Glutamatergic neuron (in vitro differentiated cells): ENCODE measurements around the gene FLT4. TPM values are rescaled to one million over a fixed set of nuclear protein-coding genes. Genes with fewer than 3 reads are reported as not detected.

Experiments used
- DNase-seq: peaks from one replicate; pipeline ENCODE4 v3.0.0; 2022
- H3K27ac Mint-ChIP-seq: one replicate; pipeline ENCODE4 v1.8.0; 2020; ENCODE audit warnings: mild to moderate bottlenecking, mixed read lengths, inconsistent platforms; ENCODE audit not compliant: unreplicated experiment
- H3K27me3 Mint-ChIP-seq: one replicate; pipeline ENCODE4 v1.8.0; 2020; ENCODE audit warnings: mild to moderate bottlenecking, moderate library complexity, mixed read lengths, inconsistent platforms; ENCODE audit not compliant: unreplicated experiment
- H3K36me3 Mint-ChIP-seq: one replicate; pipeline ENCODE4 v1.8.0; 2020; ENCODE audit warnings: mild to moderate bottlenecking, mixed read lengths, inconsistent platforms; ENCODE audit not compliant: unreplicated experiment
- H3K4me1 Mint-ChIP-seq: one replicate; pipeline ENCODE4 v1.8.0; 2020; ENCODE audit warnings: mild to moderate bottlenecking, low read depth, mixed read lengths, inconsistent platforms; ENCODE audit not compliant: unreplicated experiment
- H3K4me3 Mint-ChIP-seq: one replicate; pipeline ENCODE4 v1.8.0; 2020; ENCODE audit warnings: mild to moderate bottlenecking, mixed read lengths, inconsistent platforms; ENCODE audit not compliant: unreplicated experiment
- H3K9me3 Mint-ChIP-seq: one replicate; pipeline ENCODE4 v1.8.0; 2020; ENCODE audit warnings: mild to moderate bottlenecking, moderate library complexity, mixed read lengths, inconsistent platforms; ENCODE audit not compliant: unreplicated experiment
- CTCF ChIP-seq: fragments of 200-600 bp; sonication (generic); IDR thresholded peaks from one replicate; pipeline ENCODE4 v1.5.0; 2021; ENCODE audit not compliant: partially characterized antibody, unreplicated experiment
- total RNA-seq: library from RNA; stranded (reverse); fragmentation: NEBNext Ultra II Directional; extraction: Animal tissue kit (Norgen Biotek cat#: 25700); gene quantifications from one replicate; pipeline ENCODE4 v1.2.1, GENCODE V29; 2021; ENCODE audit not compliant: unreplicated experiment

The FLT4 gene
- total RNA-seq, 1 donor from 2014 or later, result 0.17 TPM

DNA sequence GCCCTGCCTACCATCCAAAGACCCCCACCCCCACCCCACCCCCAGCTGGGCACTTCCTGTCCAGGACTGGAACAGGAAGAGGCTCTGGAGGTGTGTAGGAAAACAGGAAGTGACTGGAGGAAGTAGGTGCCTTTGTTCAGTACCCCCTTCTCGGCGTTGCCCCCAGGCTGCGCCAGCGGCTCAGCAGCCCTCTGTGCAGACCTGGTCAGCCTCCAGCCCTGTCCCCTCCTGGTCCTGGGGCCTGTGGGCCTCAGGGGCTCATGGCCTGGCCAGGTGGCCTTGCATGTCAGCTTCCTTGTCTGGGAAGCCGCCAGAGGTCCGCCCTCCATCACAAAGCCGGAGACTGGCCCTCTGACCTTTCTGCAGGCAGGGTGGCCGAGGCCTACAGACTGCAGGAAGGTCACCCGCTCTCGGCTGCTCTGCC, 26.0 kb downstream of the FLT4 start:
- no peaks in the 10 kb centered on the region for H3K36me3 Mint-ChIP-seq
- no peaks in the 10 kb centered on the region for H3K4me1 Mint-ChIP-seq
- peaks cover 1% of the 10 kb centered on the region for H3K9me3 Mint-ChIP-seq

DNA sequence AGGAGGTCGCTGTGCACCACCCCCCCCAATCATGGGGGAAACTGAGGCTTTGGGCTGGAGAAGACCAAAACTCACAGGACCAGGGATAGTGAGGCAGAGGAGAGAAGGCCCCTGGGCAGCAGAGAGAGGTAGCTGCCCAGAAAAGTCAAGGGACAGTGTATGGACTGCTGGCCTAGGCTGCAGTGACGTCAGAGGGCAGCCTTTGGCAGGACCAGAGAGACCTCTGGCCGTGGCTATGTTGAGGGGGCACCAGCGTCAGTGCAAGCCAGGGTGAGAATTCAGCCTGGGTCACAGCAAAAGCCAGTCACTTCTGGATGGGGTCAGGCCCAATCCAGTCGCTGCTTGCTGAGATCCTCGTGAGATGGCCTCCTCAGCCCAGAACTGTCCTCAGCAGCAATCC, 26.5 kb downstream of the FLT4 start:
- H3K4me3 Mint-ChIP-seq, result no peak overlapping the region
- TF ChIP-seq CTCF, result no peak
- peaks cover 6% of the 10 kb centered on the region for H3K27me3 Mint-ChIP-seq
- DNase-seq, result no peak
- H3K36me3 Mint-ChIP-seq, result no peaks in the 10 kb centered on the region
- H3K27ac Mint-ChIP-seq, result no peak overlapping the region
- H3K9me3 Mint-ChIP-seq, result peaks cover 1% of the 10 kb centered on the region
- no peaks in the 10 kb centered on the region for H3K4me1 Mint-ChIP-seq

More for the DNA sequence above, 26.0 kb downstream of the FLT4 start:
- no peak for DNase-seq
- Mint-ChIP-seq H3K4me3 (no peak overlapping the region), H3K27me3 (peaks cover 4% of the 10 kb centered on the region), H3K27ac (no peak overlapping the region)
- no peak for TF ChIP-seq CTCF

GRCh38 chr5:180621311-180621710, 28.1 kb downstream of the FLT4 start:
- Mint-ChIP-seq H3K9me3 (peaks cover 1% of the 10 kb centered on the region), H3K36me3 (no peaks in the 10 kb centered on the region), H3K4me3 (no peak overlapping the region), H3K27ac (no peak overlapping the region), H3K4me1 (no peaks in the 10 kb centered on the region), H3K27me3 (peaks cover 8% of the 10 kb centered on the region)
- TF ChIP-seq CTCF, result no peak
- no peak for DNase-seq

GRCh38 chr5:180620014-180620413, 29.4 kb downstream of the FLT4 start:
- Mint-ChIP-seq H3K36me3 (no peaks in the 10 kb centered on the region), H3K4me3 (no peak overlapping the region), H3K27ac (no peak overlapping the region), H3K9me3 (peaks cover 5% of the 10 kb centered on the region), H3K4me1 (no peaks in the 10 kb centered on the region), H3K27me3 (peaks cover 11% of the 10 kb centered on the region)
- TF ChIP-seq CTCF, result no peak
- DNase-seq, result no peak

- H3K27me3 Mint-ChIP-seq, result peaks cover 11% of the 10 kb centered on the region
- peaks cover 5% of the 10 kb centered on the region for H3K9me3 Mint-ChIP-seq
- no peak overlapping the region for H3K4me3 Mint-ChIP-seq
- no peak for TF ChIP-seq CTCF
- no peak for DNase-seq
- H3K4me1 Mint-ChIP-seq, result no peaks in the 10 kb centered on the region
- H3K27ac Mint-ChIP-seq, result no peak overlapping the region
- H3K36me3 Mint-ChIP-seq, result no peaks in the 10 kb centered on the region
These were observed 29.9 kb downstream of the FLT4 start for GRCh38 chr5:180619563-180619915.
